SK-N-SH treated with all-trans-retinoic acid at 6 μM for 48 hours (cell line): Measurements from ENCODE around the gene CAMKMT.

Experiments used
- ARNTL ChIP-seq: fragments of 450-650 bp; formaldehyde crosslinking; IDR thresholded peaks from 2 replicates; pipeline ENCODE4 v1.5.0; 2020; ENCODE audit warnings: low read depth, mild to moderate bottlenecking, moderate library complexity, borderline replicate concordance
- BACH2 ChIP-seq: fragments of 250-450 bp; sonication (Bioruptor Pico); IDR thresholded peaks from 2 replicates; pipeline ENCODE4 v1.9.0; 2021; ENCODE audit warnings: mild to moderate bottlenecking, borderline replicate concordance
- CREB5 ChIP-seq: fragments of 250-450 bp; sonication (Bioruptor Pico); IDR thresholded peaks from 2 replicates; pipeline ENCODE4 v1.5.1; 2020; ENCODE audit warnings: low read depth, mild to moderate bottlenecking, moderate library complexity
- PPARA ChIP-seq: fragments of 250-450 bp; sonication (Bioruptor Pico); IDR thresholded peaks from 2 replicates; pipeline ENCODE4 v1.5.0; 2020; ENCODE audit warnings: mild to moderate bottlenecking, borderline replicate concordance
- RARB ChIP-seq: fragments of 250-450 bp; sonication (Bioruptor Pico); IDR thresholded peaks from 2 replicates; pipeline ENCODE4 v1.8.0; 2021; ENCODE audit warnings: mild to moderate bottlenecking, moderate library complexity
- TCF4 ChIP-seq: fragments of 250-450 bp; sonication (Bioruptor Pico); IDR thresholded peaks from 2 replicates; pipeline ENCODE4 v1.8.0; 2021; ENCODE audit warnings: mild to moderate bottlenecking, moderate library complexity, borderline replicate concordance
- TOX ChIP-seq: fragments of 250-450 bp; sonication (Bioruptor Pico); IDR thresholded peaks from 2 replicates; pipeline ENCODE4 v1.8.0; 2021; ENCODE audit warnings: mild to moderate bottlenecking, moderate library complexity, borderline replicate concordance
- ZFP30 ChIP-seq: fragments of 450-650 bp; formaldehyde crosslinking; IDR thresholded peaks from 2 replicates; pipeline ENCODE4 v1.5.0; 2022; ENCODE audit warnings: mild to moderate bottlenecking, moderate library complexity
- ZNF565 ChIP-seq: fragments of 450-650 bp; formaldehyde crosslinking; conservative IDR thresholded peaks from 2 replicates; pipeline ENCODE4 v1.5.0; 2020; ENCODE audit warnings: low read depth, mild to moderate bottlenecking, moderate library complexity
- ZNF70 ChIP-seq: fragments of 450-650 bp; formaldehyde crosslinking; IDR thresholded peaks from 2 replicates; pipeline ENCODE4 v1.5.0; 2020; ENCODE audit warnings: mild to moderate bottlenecking, moderate library complexity
- ZNF8 ChIP-seq: fragments of 450-650 bp; formaldehyde crosslinking; IDR thresholded peaks from 2 replicates; pipeline ENCODE4 v1.5.0; 2020; ENCODE audit warnings: mild to moderate bottlenecking, moderate library complexity
- TF ChIP-seq, protein P1 (sequence below): fragments of 250-450 bp; sonication (Bioruptor Pico); IDR thresholded peaks from 2 replicates; pipeline ENCODE4 v1.5.0; 2020; ENCODE audit warnings: mild to moderate bottlenecking, moderate library complexity
- TF ChIP-seq, protein P2 (sequence below): fragments of 250-450 bp; sonication (Bioruptor Pico); IDR thresholded peaks from 2 replicates; pipeline ENCODE4 v1.8.0; 2020; ENCODE audit warnings: mild to moderate bottlenecking, moderate library complexity, borderline replicate concordance

GRCh38 chr2:44656460-44656859 lies 294.7 kb downstream of the CAMKMT start:
- no peak for TF ChIP-seq TOX (CRISPR knock-in tag)
- no peak for TF ChIP-seq CREB5 (CRISPR knock-in tag)
- TF ChIP-seq, protein P1, sequence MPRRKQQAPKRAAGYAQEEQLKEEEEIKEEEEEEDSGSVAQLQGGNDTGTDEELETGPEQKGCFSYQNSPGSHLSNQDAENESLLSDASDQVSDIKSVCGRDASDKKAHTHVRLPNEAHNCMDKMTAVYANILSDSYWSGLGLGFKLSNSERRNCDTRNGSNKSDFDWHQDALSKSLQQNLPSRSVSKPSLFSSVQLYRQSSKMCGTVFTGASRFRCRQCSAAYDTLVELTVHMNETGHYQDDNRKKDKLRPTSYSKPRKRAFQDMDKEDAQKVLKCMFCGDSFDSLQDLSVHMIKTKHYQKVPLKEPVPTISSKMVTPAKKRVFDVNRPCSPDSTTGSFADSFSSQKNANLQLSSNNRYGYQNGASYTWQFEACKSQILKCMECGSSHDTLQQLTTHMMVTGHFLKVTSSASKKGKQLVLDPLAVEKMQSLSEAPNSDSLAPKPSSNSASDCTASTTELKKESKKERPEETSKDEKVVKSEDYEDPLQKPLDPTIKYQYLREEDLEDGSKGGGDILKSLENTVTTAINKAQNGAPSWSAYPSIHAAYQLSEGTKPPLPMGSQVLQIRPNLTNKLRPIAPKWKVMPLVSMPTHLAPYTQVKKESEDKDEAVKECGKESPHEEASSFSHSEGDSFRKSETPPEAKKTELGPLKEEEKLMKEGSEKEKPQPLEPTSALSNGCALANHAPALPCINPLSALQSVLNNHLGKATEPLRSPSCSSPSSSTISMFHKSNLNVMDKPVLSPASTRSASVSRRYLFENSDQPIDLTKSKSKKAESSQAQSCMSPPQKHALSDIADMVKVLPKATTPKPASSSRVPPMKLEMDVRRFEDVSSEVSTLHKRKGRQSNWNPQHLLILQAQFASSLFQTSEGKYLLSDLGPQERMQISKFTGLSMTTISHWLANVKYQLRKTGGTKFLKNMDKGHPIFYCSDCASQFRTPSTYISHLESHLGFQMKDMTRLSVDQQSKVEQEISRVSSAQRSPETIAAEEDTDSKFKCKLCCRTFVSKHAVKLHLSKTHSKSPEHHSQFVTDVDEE (CRISPR knock-in tag): no peak
- no peak for TF ChIP-seq ZNF8 (CRISPR knock-in tag)
- TF ChIP-seq, protein P2, sequence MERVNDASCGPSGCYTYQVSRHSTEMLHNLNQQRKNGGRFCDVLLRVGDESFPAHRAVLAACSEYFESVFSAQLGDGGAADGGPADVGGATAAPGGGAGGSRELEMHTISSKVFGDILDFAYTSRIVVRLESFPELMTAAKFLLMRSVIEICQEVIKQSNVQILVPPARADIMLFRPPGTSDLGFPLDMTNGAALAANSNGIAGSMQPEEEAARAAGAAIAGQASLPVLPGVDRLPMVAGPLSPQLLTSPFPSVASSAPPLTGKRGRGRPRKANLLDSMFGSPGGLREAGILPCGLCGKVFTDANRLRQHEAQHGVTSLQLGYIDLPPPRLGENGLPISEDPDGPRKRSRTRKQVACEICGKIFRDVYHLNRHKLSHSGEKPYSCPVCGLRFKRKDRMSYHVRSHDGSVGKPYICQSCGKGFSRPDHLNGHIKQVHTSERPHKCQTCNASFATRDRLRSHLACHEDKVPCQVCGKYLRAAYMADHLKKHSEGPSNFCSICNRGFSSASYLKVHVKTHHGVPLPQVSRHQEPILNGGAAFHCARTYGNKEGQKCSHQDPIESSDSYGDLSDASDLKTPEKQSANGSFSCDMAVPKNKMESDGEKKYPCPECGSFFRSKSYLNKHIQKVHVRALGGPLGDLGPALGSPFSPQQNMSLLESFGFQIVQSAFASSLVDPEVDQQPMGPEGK (CRISPR knock-in tag): no peak
- TF ChIP-seq ZFP30: no peak
- TF ChIP-seq ZNF565 (CRISPR knock-in tag): no peak
- no peak for TF ChIP-seq ZNF70 (CRISPR knock-in tag)
- no peak for TF ChIP-seq BACH2
- TF ChIP-seq ARNTL (CRISPR knock-in tag): no peak
- TF ChIP-seq RARB (CRISPR knock-in tag): no peak
- no peak for TF ChIP-seq TCF4
- TF ChIP-seq PPARA (CRISPR knock-in tag): no peak
